Ovary (tissue), 3 donors: ENCODE measurements around the gene MAP6.

Experiments
- CTCF ChIP-seq, 3 donors: fragments of 450-650 bp in 2 of 3; fragments of 200-600 bp in 1 of 3; IDR thresholded peaks; one replicate each; pipeline versions ENCODE4 v1.5.1 to v1.8.0; 2016 to 2022; ENCODE audit warnings: antibody characterized with exemption in 3 of 3, mild to moderate bottlenecking in 1 of 3
- POLR2A ChIP-seq: fragments of 450-650 bp; IDR thresholded peaks from one replicate; pipeline ENCODE4 v1.6.1; 2017; ENCODE audit warnings: antibody characterized with exemption, mild to moderate bottlenecking, moderate library complexity
- donor health status: DM: no; HTN: no; CAD: no.

GRCh38 chr11:75656044-75656727, 12.7 kb downstream of the MAP6 start:
- TF ChIP-seq CTCF (IDR thresholded peaks at IDR 0.05) (no peak), POLR2A (no peak)
